HUES64 (cell line): ENCODE results near the gene TMEM187.

ENCODE experiments used
- H3K27ac ChIP-seq: 2 replicates; pipeline ENCODE4 v1.7.0; 2013; ENCODE audit warnings: low read depth, low read length, inconsistent platforms
- H3K27me3 ChIP-seq: 2 replicates; pipeline ENCODE4 v1.6.1; 2013; ENCODE audit warnings: mild to moderate bottlenecking, low read length; ENCODE audit not compliant: insufficient read depth
- H3K36me3 ChIP-seq: 2 replicates; pipeline ENCODE4 v1.6.1; 2013; ENCODE audit warnings: mild to moderate bottlenecking, low read length; ENCODE audit not compliant: insufficient read depth
- H3K4me1 ChIP-seq: 2 replicates; pipeline ENCODE4 v1.6.1; 2013; ENCODE audit warnings: mild to moderate bottlenecking, low read length, moderate library complexity; ENCODE audit not compliant: insufficient read depth
- H3K4me3 ChIP-seq: 2 replicates; pipeline ENCODE4 v1.5.1; 2013; ENCODE audit warnings: mild to moderate bottlenecking, low read length, moderate library complexity
- H3K9ac ChIP-seq: 2 replicates; pipeline ENCODE4 v1.6.1; 2013; ENCODE audit warnings: mild to moderate bottlenecking, low read depth, low read length
- H3K9me3 ChIP-seq: 2 replicates; pipeline ENCODE4 v1.6.1; 2013; ENCODE audit warnings: low read depth, low read length; ENCODE audit not compliant: insufficient read depth
- WGBS: fragments of 150-250, 120-280 bp; methylation state at CpG from one replicate; pipeline ENCODE4 v1.1.7; 2013; ENCODE audit warnings: missing lambda C conversion rate; 5-methylcytosine and 5-hydroxymethylcytosine counted together

TMEM187 gene

GRCh38 chrX:153928846-153929245 lies 43.7 kb upstream of the TMEM187 start:
- Histone ChIP-seq H3K27ac (no peak overlapping the region), H3K4me3 (peak overlapping the region; percentile 34; the same call in 1 of the 2 replicates), H3K36me3 (peaks cover 37% of the 10 kb centered on the region), H3K27me3 (no peaks in the 10 kb centered on the region), H3K4me1 (peaks cover 8% of the 10 kb centered on the region; the same call in 1 of the 2 replicates), H3K9ac (no peak overlapping the region), H3K9me3 (no peaks in the 10 kb centered on the region)
- WGBS: 82% methylated on average over 8 of the region's 9 CpGs

DNA sequence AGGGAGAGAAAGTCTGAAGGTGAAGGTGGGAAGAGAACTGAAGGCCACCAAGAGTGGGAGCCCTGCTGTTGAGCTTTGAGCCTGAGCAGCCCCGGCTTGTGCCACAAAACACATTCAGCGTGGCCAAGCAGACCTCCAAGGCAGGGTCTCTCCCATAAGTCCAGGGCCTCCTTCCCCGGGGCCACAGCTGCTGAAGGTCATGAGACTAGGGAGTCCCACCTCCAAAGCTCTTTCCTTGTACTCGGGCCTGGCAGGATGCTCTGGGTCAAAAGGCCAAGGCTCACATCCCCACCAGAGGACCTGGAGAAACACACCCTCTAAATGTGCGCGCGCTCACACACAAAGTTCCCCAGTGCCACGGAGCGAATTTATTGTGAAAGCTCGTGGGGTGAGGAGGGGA lies 43.0 kb upstream of the TMEM187 start:
- Histone ChIP-seq H3K36me3 (peaks cover 37% of the 10 kb centered on the region), H3K27ac (no peak overlapping the region), H3K4me1 (peaks cover 8% of the 10 kb centered on the region; the same call in 1 of the 2 replicates), H3K9ac (no peak overlapping the region), H3K9me3 (no peaks in the 10 kb centered on the region), H3K27me3 (no peaks in the 10 kb centered on the region), H3K4me3 (no peak overlapping the region)
- 100% methylated on average over 5 of the region's 10 CpGs for WGBS

- Histone ChIP-seq H3K4me3 (no peak overlapping the region), H3K27me3 (no peaks in the 10 kb centered on the region), H3K4me1 (peaks cover 2% of the 10 kb centered on the region; the same call in 1 of the 2 replicates), H3K27ac (no peak overlapping the region), H3K9me3 (no peaks in the 10 kb centered on the region), H3K9ac (no peak overlapping the region), H3K36me3 (peaks cover 37% of the 10 kb centered on the region)
- WGBS: 95% methylated on average over 31 of the region's 31 CpGs
Measured at GRCh38 chrX:153930011-153930910, 42.3 kb upstream of the TMEM187 start.

DNA sequence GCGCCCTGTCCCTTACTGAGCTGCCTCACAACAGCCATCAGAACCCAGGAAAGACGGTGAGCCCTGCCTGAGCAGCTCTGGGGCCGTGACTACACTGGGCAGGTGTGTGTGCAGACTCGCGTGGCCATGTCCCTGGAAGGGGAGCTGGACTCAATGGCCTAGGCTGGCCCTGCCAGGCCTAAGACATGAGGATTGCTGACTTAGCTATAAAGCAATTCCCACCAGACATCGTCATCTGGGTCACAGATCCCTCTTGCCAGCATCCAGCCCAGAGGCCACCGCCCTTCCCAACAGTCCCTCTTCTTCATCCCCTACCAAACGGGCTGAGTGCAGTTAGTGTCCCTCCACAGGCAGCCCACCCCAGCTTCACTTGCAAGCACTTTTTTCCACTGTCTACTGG lies 41.4 kb upstream of the TMEM187 start:
- 94% methylated on average over 8 of the region's 8 CpGs for WGBS
- Histone ChIP-seq H3K4me3 (no peak overlapping the region), H3K9ac (no peak overlapping the region), H3K36me3 (peaks cover 37% of the 10 kb centered on the region), H3K27me3 (no peaks in the 10 kb centered on the region), H3K9me3 (no peaks in the 10 kb centered on the region), H3K27ac (no peak overlapping the region), H3K4me1 (no peaks in the 10 kb centered on the region)

DNA sequence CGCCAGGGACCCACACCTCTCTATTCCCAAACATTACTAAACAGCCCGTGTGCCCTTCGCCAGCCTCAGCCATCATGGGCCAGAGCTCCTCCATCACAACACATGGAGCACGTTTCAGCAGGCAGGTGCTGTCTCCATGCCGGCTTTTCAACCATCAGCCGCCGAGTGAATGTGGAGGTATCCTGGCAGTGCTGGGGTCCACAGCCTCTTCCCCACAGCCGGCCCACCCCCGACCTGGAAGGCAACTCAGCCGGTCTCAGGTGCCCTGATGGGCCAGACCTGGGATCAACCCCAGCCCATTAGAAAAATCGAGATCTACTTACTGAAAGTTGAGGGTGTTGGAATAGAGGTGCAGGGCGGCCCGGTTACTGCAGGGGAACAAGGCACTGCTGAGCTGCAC lies 40.8 kb upstream of the TMEM187 start:
- Histone ChIP-seq H3K4me1 (no peaks in the 10 kb centered on the region), H3K4me3 (no peak overlapping the region), H3K9me3 (no peaks in the 10 kb centered on the region), H3K27ac (no peak overlapping the region), H3K36me3 (peaks cover 37% of the 10 kb centered on the region), H3K9ac (no peak overlapping the region), H3K27me3 (no peaks in the 10 kb centered on the region)
- WGBS: 94% methylated on average over 13 of the region's 13 CpGs

DNA sequence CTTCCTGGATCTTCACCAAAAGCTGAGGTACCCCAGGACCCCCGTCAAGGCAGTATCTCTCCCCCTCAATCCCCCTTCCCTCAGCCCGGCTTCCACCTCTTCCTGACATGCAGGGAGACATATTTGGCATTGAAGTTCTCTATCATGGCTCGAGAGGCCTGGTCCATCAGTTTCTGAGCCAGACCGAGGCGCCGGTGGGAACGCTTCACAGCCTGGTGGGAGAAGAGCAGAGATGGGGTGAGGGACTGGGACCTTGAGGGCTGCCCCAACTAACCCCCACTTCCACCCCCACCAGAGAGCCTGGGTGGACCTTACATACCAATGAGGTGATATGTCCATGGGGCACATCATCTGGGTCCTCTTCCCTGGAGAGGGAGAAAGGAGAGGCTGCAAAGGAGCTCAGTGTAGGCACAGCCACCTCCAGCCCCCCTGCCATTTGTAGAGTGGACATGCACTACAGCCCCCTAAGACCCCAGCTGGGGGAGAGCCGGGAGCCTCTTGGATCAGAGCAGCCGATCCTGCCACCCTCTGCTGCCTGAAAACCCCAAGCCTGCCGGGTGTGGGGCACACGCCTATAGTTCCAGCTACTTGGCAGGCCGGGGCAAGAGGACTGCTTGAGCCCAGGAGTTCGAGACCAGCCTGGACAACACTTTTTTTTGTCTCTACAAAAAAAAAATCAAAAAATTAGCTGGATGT lies 40.2 kb upstream of the TMEM187 start:
- 97% methylated on average over 9 of the region's 13 CpGs for WGBS
- H3K9ac ChIP-seq: no peak overlapping the region

GRCh38 chrX:153933748-153934147 lies 38.8 kb upstream of the TMEM187 start:
- H3K4me3 ChIP-seq: peak overlapping the region; percentile 75
- H3K9me3 ChIP-seq: no peaks in the 10 kb centered on the region
- H3K9ac ChIP-seq: peak overlapping the region; percentile 81; the same call in 1 of the 2 replicates
- H3K36me3 ChIP-seq: peaks cover 37% of the 10 kb centered on the region
- no peak overlapping the region for H3K27ac ChIP-seq
- H3K27me3 ChIP-seq: no peaks in the 10 kb centered on the region
- no peaks in the 10 kb centered on the region for H3K4me1 ChIP-seq
- 61% methylated on average over 6 of the region's 7 CpGs for whole genome bisulfite sequencing

More for the DNA sequence above, 40.2 kb upstream of the TMEM187 start:
- Histone ChIP-seq H3K9me3 (no peaks in the 10 kb centered on the region), H3K4me1 (no peaks in the 10 kb centered on the region), H3K4me3 (no peak overlapping the region), H3K36me3 (peaks cover 37% of the 10 kb centered on the region), H3K27ac (no peak overlapping the region), H3K27me3 (no peaks in the 10 kb centered on the region)

- Histone ChIP-seq H3K4me3 (peak overlapping the region; percentile 75), H3K27me3 (no peaks in the 10 kb centered on the region), H3K9ac (peak overlapping the region; percentile 81), H3K4me1 (no peaks in the 10 kb centered on the region), H3K36me3 (peaks cover 37% of the 10 kb centered on the region), H3K9me3 (no peaks in the 10 kb centered on the region), H3K27ac (no peak overlapping the region)
- 7% methylated on average over 33 of the region's 33 CpGs for WGBS
Measured at GRCh38 chrX:153934148-153934761, 38.3 kb upstream of the TMEM187 start.

DNA sequence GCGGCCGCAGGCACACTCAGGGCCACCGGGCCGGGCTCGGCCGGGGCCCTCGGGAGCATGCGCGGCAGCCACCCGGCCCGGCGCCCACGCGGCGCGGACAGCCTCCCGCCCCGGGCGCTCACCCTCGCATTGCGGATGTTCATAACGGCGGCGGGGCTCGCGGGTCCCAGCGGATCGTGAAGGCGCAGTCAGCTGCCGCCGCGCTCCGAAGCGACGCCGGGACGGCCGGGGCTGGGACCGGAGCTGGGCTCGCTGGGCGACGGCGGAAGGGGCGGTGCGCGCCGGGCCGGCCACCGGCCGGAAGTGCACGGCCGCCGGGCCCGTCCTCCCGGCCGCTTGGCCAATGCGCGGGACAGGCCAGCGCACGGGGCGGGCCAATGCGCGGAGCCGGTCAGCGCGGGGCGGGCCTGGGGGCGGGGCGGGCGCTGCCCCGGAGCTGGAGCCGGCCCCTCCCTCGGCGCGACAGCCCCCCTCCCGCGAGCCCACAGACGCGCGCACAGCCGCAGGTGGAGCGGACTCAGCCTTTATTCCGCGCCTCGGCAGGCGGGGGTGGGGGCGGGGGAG lies 37.7 kb upstream of the TMEM187 start, which contains the start of gene NAA10:
Gene NAA10, minus strand, starts transcription at position 276 of the 564 bp plus-strand sequence. Its CDS starts 133 bp downstream, at position 143.
- under 1% methylated on average over 74 of the region's 87 CpGs for WGBS
- peaks cover 32% of the 10 kb centered on the region for H3K36me3 ChIP-seq
- no peaks in the 10 kb centered on the region for H3K27me3 ChIP-seq
- peak within 1 kb of the TSS; percentile 81 for H3K9ac ChIP-seq
- no peak within 1 kb of the TSS for H3K27ac ChIP-seq
- H3K4me3 ChIP-seq: peak within 1 kb of the TSS; percentile 75
- H3K9me3 ChIP-seq: no peaks in the 10 kb centered on the region
- H3K4me1 ChIP-seq: no peaks in the 10 kb centered on the region

- Histone ChIP-seq H3K4me3 (peak overlapping the region; percentile 49), H3K36me3 (peaks cover 26% of the 10 kb centered on the region), H3K27ac (no peak overlapping the region), H3K4me1 (no peaks in the 10 kb centered on the region), H3K9ac (no peak overlapping the region), H3K27me3 (no peaks in the 10 kb centered on the region), H3K9me3 (no peaks in the 10 kb centered on the region)
- WGBS: 15% methylated on average over 19 of the region's 32 CpGs
Measured at GRCh38 chrX:153935326-153935851, 37.2 kb upstream of the TMEM187 start.
